Measurements from ENCODE around the gene C20orf96. TPM values are rescaled to one million over a fixed set of nuclear protein-coding genes. Genes with fewer than 3 reads are reported as not detected.
A peak's percentile ranks its signal among the peaks of the same experiment; 100 is the strongest.
"Not testable (repeated sequence)": the region's sequence is repeated elsewhere in the genome, so short reads cannot be mapped to it uniquely, and the experiment has no call there.

The C20orf96 gene
- total RNA-seq, 1 donor from 2014 or later = 1.7 TPM

- DNase-seq (ENCODE audit: low read depth in 2 of 2) = no peak
These were observed 53.1 kb downstream of the C20orf96 start for GRCh38 chr20:237489-237888.

- peak in 1 of 2 donors; percentile 30 for DNase-seq (ENCODE audit: low read depth in 2 of 2)
These were observed 54.7 kb downstream of the C20orf96 start for GRCh38 chr20:235891-236290.

- no peak for DNase-seq (ENCODE audit: low read depth in 2 of 2)
These were observed 63.0 kb downstream of the C20orf96 start for GRCh38 chr20:227439-228105.

- no peak for DNase-seq (ENCODE audit: low read depth in 2 of 2)
These were observed 63.6 kb downstream of the C20orf96 start, which contains the start of gene DEFB129 for GRCh38 chr20:226958-227357. TSS of gene DEFB129 (plus strand) at chr20:227258. CDS start at chr20:227289, 31 bp downstream.

- not testable (repeated sequence) for DNase-seq (ENCODE audit: low read depth in 2 of 2)
These were observed 64.7 kb downstream of the C20orf96 start for GRCh38 chr20:225879-226278.

- DNase-seq (ENCODE audit: low read depth in 2 of 2) = no peak
These were observed 69.2 kb downstream of the C20orf96 start for GRCh38 chr20:221258-221830.

Other genes with a start within 250 kb of the C20orf96 start
- not detected in 2 replicates for gene DEFB125, start 203.1 kb downstream of the C20orf96 start, total RNA-seq
- not detected in 2 replicates for gene DEFB126, start 148.2 kb downstream of the C20orf96 start, total RNA-seq
- not detected in 2 replicates for gene DEFB127, start 133.3 kb downstream of the C20orf96 start, total RNA-seq
- gene DEFB128, start 101.0 kb downstream of the C20orf96 start, total RNA-seq = not detected in 2 replicates
- gene DEFB129, start 63.5 kb downstream of the C20orf96 start, total RNA-seq = not detected in 2 replicates
- gene DEFB132, start 33.0 kb downstream of the C20orf96 start, total RNA-seq = not detected in 2 replicates
- gene ZCCHC3, start 6.8 kb upstream of the C20orf96 start, total RNA-seq = 15.8 and 18.8 TPM in 2 replicates
- 1.7 and 2.9 TPM in 2 replicates for gene SOX12, start 34.8 kb upstream of the C20orf96 start, total RNA-seq
- 10.5 and 25.2 TPM in 2 replicates for gene NRSN2, start 56.4 kb upstream of the C20orf96 start, total RNA-seq
- 36.7 and 47.4 TPM in 2 replicates for gene TRIB3, start 90.0 kb upstream of the C20orf96 start, total RNA-seq
- gene RBCK1, start 117.5 kb upstream of the C20orf96 start, total RNA-seq = 53.7 and 80.9 TPM in 2 replicates
- 15.8 and 25.2 TPM in 2 replicates for gene TBC1D20, start 171.8 kb upstream of the C20orf96 start, total RNA-seq

Data from dermis microvascular lymphatic vessel endothelial cell (primary cell).